ENCODE data around the gene FNDC5.
A peak's percentile ranks its signal among the peaks of the same experiment; 100 is the strongest.

Gene FNDC5

GRCh38 chr1:32897082-32898049, 26.7 kb upstream of the FNDC5 start:
- DNase-seq, result no peak

GRCh38 chr1:32896451-32896850, 25.7 kb upstream of the FNDC5 start:
- no peak for DNase-seq

GRCh38 chr1:32895325-32896215, 24.9 kb upstream of the FNDC5 start:
- no peak for DNase-seq

GRCh38 chr1:32894681-32895080, 24.0 kb upstream of the FNDC5 start:
- DNase-seq, result no peak

GRCh38 chr1:32894019-32894600, 23.4 kb upstream of the FNDC5 start:
- no peak for DNase-seq

GRCh38 chr1:32893198-32894018, 22.7 kb upstream of the FNDC5 start:
- DNase-seq, result no peak

- peak; percentile 48 for DNase-seq
Measured at GRCh38 chr1:32892368-32893197, 21.9 kb upstream of the FNDC5 start.

GRCh38 chr1:32891630-32892029, 20.9 kb upstream of the FNDC5 start:
- DNase-seq, result no peak

GRCh38 chr1:32891241-32891570, 20.5 kb upstream of the FNDC5 start:
- no peak for DNase-seq

- DNase-seq, result no peak
Measured at GRCh38 chr1:32890516-32891240, 20.0 kb upstream of the FNDC5 start.

- DNase-seq, result no peak
Measured at GRCh38 chr1:32889731-32890278, 19.1 kb upstream of the FNDC5 start.

- no peak for DNase-seq
Measured at GRCh38 chr1:32888677-32889420, 18.1 kb upstream of the FNDC5 start.

- DNase-seq, result no peak
Measured at GRCh38 chr1:32888134-32888533, 17.4 kb upstream of the FNDC5 start.

GRCh38 chr1:32887623-32888022, 16.9 kb upstream of the FNDC5 start:
- no peak for DNase-seq

- DNase-seq, result no peak
Measured at GRCh38 chr1:32886828-32887414, 16.2 kb upstream of the FNDC5 start.

GRCh38 chr1:32886004-32886827, 15.5 kb upstream of the FNDC5 start, which contains the start of gene HPCA:
TSS of gene HPCA (plus strand) at chr1:32886491. CDS start at chr1:32888899, 2,408 bp downstream.
- DNase-seq, result peak; percentile 35

GRCh38 chr1:32885676-32886003, 14.9 kb upstream of the FNDC5 start:
- no peak for DNase-seq

GRCh38 chr1:32884726-32885125, 14.0 kb upstream of the FNDC5 start:
- DNase-seq, result no peak

- DNase-seq, result no peak
Measured at GRCh38 chr1:32884032-32884372, 13.3 kb upstream of the FNDC5 start.
